GM18858 (cell line): ENCODE measurements around the gene HBE1.
"Not testable (repeated sequence)": the region's sequence is repeated elsewhere in the genome, so short reads cannot be mapped to it uniquely, and the experiment has no call there.

ENCODE experiments used
- ATAC-seq: cut with Tn5 transposase; IDR thresholded peaks from one replicate; pipeline ENCODE4 v1.9.1; 2021; ENCODE audit not compliant: unreplicated experiment

Gene HBE1

GRCh38 chr11:5253440-5253839 lies 16.3 kb downstream of the HBE1 start:
- not testable (repeated sequence) for ATAC-seq

- no peak for ATAC-seq
Observed at GRCh38 chr11:5252919-5253265, 16.9 kb downstream of the HBE1 start.

- ATAC-seq = no peak
Observed at GRCh38 chr11:5252192-5252918, 17.4 kb downstream of the HBE1 start.

GRCh38 chr11:5251746-5252145 lies 18.0 kb downstream of the HBE1 start:
- no peak for ATAC-seq

GRCh38 chr11:5250543-5251204 lies 19.1 kb downstream of the HBE1 start:
- ATAC-seq = no peak

- ATAC-seq = not testable (repeated sequence)
Observed at GRCh38 chr11:5249807-5250396, 19.8 kb downstream of the HBE1 start, which contains the start of gene HBG1. Gene HBG1, minus strand, starts transcription at chr11:5249857. Its CDS starts 53 bp downstream, at chr11:5249804.

- ATAC-seq = not testable (repeated sequence)
Observed at GRCh38 chr11:5248498-5248897, 21.2 kb downstream of the HBE1 start.

- ATAC-seq = no peak
Observed at GRCh38 chr11:5247472-5248192, 22.1 kb downstream of the HBE1 start.

- no peak for ATAC-seq
Observed at GRCh38 chr11:5246772-5247471, 22.8 kb downstream of the HBE1 start.

- ATAC-seq = no peak
Observed at GRCh38 chr11:5245155-5245554, 24.6 kb downstream of the HBE1 start.

GRCh38 chr11:5243816-5244180 lies 25.9 kb downstream of the HBE1 start:
- ATAC-seq = no peak

- ATAC-seq = no peak
Observed at GRCh38 chr11:5242933-5243815, 26.6 kb downstream of the HBE1 start.

- no peak for ATAC-seq
Observed at GRCh38 chr11:5242208-5242607, 27.5 kb downstream of the HBE1 start.

GRCh38 chr11:5241458-5241857 lies 28.3 kb downstream of the HBE1 start:
- ATAC-seq = no peak

GRCh38 chr11:5240458-5240857 lies 29.3 kb downstream of the HBE1 start:
- no peak for ATAC-seq

- ATAC-seq = no peak
Observed at GRCh38 chr11:5240056-5240455, 29.7 kb downstream of the HBE1 start.

GRCh38 chr11:5239046-5239445 lies 30.7 kb downstream of the HBE1 start:
- no peak for ATAC-seq

- no peak for ATAC-seq
Observed at GRCh38 chr11:5238486-5238885, 31.3 kb downstream of the HBE1 start.

- ATAC-seq = no peak
Observed at GRCh38 chr11:5237420-5237819, 32.3 kb downstream of the HBE1 start.
